Stimulated activated CD8-positive, alpha-beta memory T cell treated with anti-CD3 and anti-CD28 coated beads, Interleukin-15, amount 100 ng/mL, for 1 hour (primary cell): ENCODE data around the gene TTL.

Experiments
- DNase-seq: peaks from one replicate; pipeline ENCODE4 v3.0.0-alpha.2; 2020; ENCODE audit warnings: low read depth

The TTL gene

DNA sequence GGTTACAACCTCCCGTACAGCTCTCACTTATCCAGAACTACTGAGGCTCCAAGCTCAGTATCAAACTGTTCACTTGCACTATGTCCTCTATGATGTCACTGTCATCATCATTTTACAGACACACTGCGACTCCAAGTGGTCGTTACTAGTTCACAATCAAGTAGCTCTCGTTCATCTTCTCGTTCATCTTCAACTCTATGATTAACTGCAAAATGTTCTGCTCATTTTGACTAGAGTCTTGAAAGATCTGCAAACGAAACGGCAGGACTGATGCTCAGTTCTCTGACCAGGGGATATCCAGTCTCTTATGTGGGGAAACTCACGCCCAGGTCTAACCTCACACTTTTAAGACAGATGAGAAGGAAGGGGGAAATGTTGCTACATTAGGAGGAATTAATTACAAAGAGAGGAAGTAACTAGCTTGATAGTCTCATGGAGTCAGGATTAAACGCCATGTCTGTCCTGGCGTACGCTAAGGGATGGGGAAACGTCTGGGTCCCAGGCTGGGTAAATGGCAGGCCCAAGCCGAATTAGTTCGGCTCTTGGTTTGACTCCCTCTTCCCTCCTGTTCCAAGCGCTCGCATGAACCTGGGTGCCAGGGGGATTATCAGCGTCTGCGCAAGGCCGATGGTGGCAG lies 101.7 kb downstream of the TTL start:
- no peak for DNase-seq

DNA sequence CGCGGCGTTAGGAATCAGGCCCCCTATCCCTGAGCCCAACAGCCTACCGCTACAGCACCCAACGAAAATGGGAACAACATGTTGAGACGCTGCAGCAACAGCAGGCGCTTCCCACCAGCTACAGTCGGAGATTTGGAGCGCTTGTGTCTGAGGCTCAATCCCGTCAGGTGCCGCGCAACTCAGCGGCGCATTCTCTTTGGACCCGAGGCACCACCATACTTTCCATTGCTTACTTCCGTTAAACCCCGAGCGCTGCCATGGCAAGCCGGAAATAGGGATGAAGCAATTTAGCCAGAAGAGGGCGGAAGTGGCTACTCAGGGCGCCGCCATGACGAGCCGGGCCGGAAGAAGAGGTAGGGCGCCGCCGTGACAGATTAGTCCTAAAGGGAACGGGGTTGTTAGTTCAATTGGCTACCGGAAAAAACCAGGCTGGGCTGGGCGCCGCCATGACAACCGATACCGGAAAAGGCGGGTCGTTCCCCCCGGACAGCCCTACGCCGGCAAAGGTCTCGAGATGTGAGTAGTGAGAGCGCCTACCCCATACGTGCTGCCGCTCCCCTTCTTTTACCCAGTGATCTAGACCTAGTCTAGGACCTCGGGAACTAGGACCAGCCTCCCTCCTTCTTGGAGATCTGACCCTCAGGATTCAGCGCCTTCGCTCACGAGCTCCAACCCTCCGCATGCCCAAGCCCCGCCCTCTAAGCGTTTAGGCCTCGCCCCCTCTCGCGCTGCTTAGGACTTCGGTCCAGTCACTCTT lies 102.4 kb downstream of the TTL start, which contains the start of gene CHCHD5:
TSS of gene CHCHD5 (plus strand) at position 476 of the 757 bp plus-strand sequence. CDS start at position 515, 39 bp downstream.
- DNase-seq, result peak; percentile 84

DNA sequence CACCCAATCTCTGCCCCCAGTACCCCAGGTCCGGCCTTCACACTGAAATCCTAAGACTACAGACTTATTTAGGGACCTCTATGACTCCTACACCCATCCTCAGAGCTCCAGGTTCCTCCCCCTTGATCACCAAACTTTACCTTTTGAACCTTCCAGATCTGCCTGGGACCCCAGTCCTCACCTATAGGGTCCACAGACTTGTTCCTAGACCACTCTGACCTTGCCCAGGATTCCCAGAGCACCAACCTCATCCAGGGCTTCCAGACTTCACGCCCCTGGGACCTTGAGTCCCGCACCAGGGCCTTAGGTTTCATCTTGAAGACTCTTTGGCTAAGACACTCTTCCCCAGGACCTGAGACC lies 102.9 kb downstream of the TTL start:
- no peak for DNase-seq

DNA sequence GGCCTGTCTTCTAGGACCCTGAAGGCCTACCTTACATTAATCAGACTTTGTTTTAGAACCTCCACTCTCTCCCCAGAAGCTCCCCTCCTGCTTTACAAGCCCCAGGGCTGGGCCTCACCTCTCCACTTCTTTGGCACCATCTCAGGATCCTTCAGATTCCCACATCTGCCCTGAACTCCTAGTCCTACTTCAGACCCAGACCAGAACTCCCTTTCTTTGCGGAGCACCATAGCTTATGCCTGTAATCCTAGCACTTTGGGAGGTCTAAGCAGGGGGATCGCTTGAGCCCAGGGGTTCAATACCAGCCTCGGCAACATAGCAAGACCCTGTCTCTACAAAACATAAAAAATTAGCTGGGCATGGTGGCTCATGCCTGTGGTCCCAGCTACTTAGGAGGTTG lies 103.4 kb downstream of the TTL start:
- DNase-seq, result no peak

DNA sequence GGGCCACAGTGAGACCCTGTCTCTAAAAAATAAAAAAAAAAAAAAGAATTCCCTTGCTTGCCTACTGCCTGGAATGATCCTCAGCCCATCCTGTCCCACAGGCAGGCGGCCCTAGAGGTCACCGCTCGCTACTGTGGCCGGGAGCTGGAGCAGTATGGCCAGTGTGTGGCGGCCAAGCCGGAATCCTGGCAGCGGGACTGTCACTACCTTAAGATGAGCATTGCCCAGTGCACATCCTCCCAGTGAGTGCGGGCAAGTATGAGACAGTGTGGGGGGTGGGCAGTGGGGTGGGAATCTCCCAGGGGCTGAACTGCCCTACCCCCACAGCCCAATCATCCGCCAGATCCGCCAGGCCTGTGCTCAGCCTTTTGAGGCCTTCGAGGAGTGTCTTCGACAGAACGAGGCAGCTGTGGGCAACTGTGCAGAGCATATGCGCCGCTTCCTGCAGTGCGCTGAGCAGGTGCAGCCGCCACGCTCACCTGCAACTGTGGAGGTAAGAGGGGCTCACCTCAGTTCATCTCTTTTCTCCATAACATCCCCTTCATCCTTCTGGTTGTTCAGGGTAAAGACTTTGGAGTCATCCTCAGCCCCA lies 104.0 kb downstream of the TTL start:
- no peak for DNase-seq

DNA sequence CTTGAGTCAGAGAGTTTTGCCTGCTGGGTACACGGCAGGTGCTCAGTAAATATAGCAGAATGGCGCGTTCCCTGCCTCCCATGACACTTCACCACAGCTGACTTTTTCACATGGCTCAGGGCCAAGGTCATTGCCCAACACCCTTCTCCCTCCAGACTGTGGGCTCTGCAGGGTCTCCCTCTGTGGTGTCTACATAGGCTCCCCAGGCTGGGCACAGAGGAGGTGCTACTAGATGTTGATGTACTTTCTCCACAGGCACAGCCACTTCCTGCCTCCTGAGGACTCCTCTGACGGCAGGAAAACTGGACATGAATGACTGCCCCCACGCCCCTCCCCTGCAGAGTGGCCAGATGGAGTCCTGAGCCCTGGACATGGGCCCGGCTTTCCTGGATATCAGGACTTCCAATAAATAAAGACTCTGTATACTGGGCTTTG lies 106.7 kb downstream of the TTL start:
- DNase-seq, result no peak
